Keratinocyte (primary cell): ENCODE results near the gene NIN. TPM values are rescaled to one million over a fixed set of nuclear protein-coding genes. Genes with fewer than 3 reads are reported as not detected.

Source experiments
- DNase-seq: peaks from one replicate; pipeline ENCODE4 v3.0.0-alpha.2; 2011; ENCODE audit warnings: low read depth, missing footprints, low spot score
- FAIRE-seq: peaks from 2 replicates; lab custom pipeline; 2011; peaks lifted over from hg19 to GRCh38; lab: Jason Lieb, UNC
- H2AFZ ChIP-seq: 2 replicates; pipeline ENCODE4 v1.6.0; 2012; ENCODE audit warnings: low read length, control low read depth, inconsistent platforms; ENCODE audit not compliant: control insufficient read depth
- H3K27ac ChIP-seq: 2 replicates; pipeline ENCODE4 v1.5.1; 2011; ENCODE audit warnings: low read length; ENCODE audit not compliant: control insufficient read depth, insufficient read depth
- H3K27me3 ChIP-seq: 3 replicates; pipeline ENCODE4 v1.6.0; 2011; ENCODE audit warnings: low read length; ENCODE audit not compliant: control insufficient read depth, insufficient read depth; ENCODE audit errors: extremely low read depth
- H3K36me3 ChIP-seq, 2 experiments: 2 replicates in 1 of 2; 3 replicates in 1 of 2; pipeline ENCODE4 v1.5.1; 2011; ENCODE audit warnings: low read length in 2 of 2, mild to moderate bottlenecking in 1 of 2; ENCODE audit not compliant: control insufficient read depth in 2 of 2, insufficient read depth in 2 of 2; ENCODE audit errors: extremely low read depth in 1 of 2
- H3K4me1 ChIP-seq: 3 replicates; pipeline ENCODE4 v1.5.1; 2011; ENCODE audit warnings: low read length; ENCODE audit not compliant: control insufficient read depth, insufficient read depth; ENCODE audit errors: extremely low read depth
- H3K4me2 ChIP-seq: 3 replicates; pipeline ENCODE4 v1.6.0; 2011; ENCODE audit warnings: low read depth, low read length; ENCODE audit not compliant: control insufficient read depth, insufficient read depth; ENCODE audit errors: extremely low read depth
- H3K4me3 ChIP-seq, 3 experiments: fragments of 200-600 bp in 1 of 3; sonication (generic) in 1 of 3; 2 replicates in 2 of 3; 3 replicates in 1 of 3; pipeline ENCODE4 v1.5.1; 2011 to 2016; ENCODE audit warnings: low read length in 3 of 3, mild to moderate bottlenecking in 3 of 3, control low read depth in 2 of 3, inconsistent platforms in 1 of 3, low read depth in 1 of 3, mixed read lengths in 1 of 3, mixed run types in 1 of 3, moderate library complexity in 1 of 3; ENCODE audit not compliant: control insufficient read depth in 2 of 3, insufficient read depth in 2 of 3; ENCODE audit errors: extremely low read depth in 1 of 3
- H3K79me2 ChIP-seq: 2 replicates; pipeline ENCODE4 v1.6.0; 2012; ENCODE audit warnings: low read length; ENCODE audit not compliant: control insufficient read depth, insufficient read depth
- H3K9ac ChIP-seq: 3 replicates; pipeline ENCODE4 v1.6.0; 2011; ENCODE audit warnings: low read length; ENCODE audit not compliant: control insufficient read depth, insufficient read depth; ENCODE audit errors: extremely low read depth
- H3K9me1 ChIP-seq: 3 replicates; pipeline ENCODE4 v1.6.0; 2011; ENCODE audit warnings: low read length; ENCODE audit not compliant: control insufficient read depth, insufficient read depth; ENCODE audit errors: extremely low read depth
- H3K9me3 ChIP-seq: 2 replicates; pipeline ENCODE4 v1.5.1; 2012; ENCODE audit warnings: low read depth, low read length; ENCODE audit not compliant: control insufficient read depth
- H4K20me1 ChIP-seq: 3 replicates; pipeline ENCODE4 v1.6.0; 2011; ENCODE audit warnings: low read length; ENCODE audit not compliant: control insufficient read depth, insufficient read depth; ENCODE audit errors: extremely low read depth
- EZH2 ChIP-seq: IDR thresholded peaks from one replicate; pipeline ENCODE4 v1.6.1; 2012; ENCODE audit warnings: inconsistent platforms, mild to moderate bottlenecking, low read length, moderate library complexity
- dilution Hi-C: fragments of 300-500 bp; cut with MboI; formaldehyde crosslinking; loops from one replicate; pipeline ENCODE4 v1.7.0; 2020; ENCODE audit warnings: low sequenced_read_pairs; ENCODE audit not compliant: extremely low pct_ligation_motif_present
- polyA plus RNA-seq, 5 experiments: library from polyadenylated mRNA; depleted of rRNA in 3 of 5; stranded (reverse) in 3 of 5; stranded (forward) in 1 of 5; unstranded in 1 of 5; fragments of >200 nt; gene quantifications; 1 replicate in 1 of 5; 2 replicates in 3 of 5; 3 replicates in 1 of 5; pipeline versions ENCODE4 v1.2.1 to v1.2.3, GENCODE V29; 2011 to 2012; ENCODE audit warnings: missing spikeins in 2 of 5, low read depth in 1 of 5, low replicate concordance in 1 of 5
- TF ChIP-seq, protein P1 (sequence below), 3 experiments: IDR thresholded peaks in 1 of 3; conservative IDR thresholded peaks in 1 of 3; optimal IDR thresholded peaks in 1 of 3; 2 replicates in 2 of 3; 3 replicates in 1 of 3; pipeline versions ENCODE3 to v1.5.1; 2011; ENCODE audit warnings: low read length in 3 of 3, mild to moderate bottlenecking in 3 of 3, moderate library complexity in 2 of 3, control low read depth in 1 of 3, inconsistent platforms in 1 of 3; ENCODE audit not compliant: insufficient read depth in 2 of 3; ENCODE audit errors: extremely low read depth in 1 of 3

Gene NIN
- polyA plus RNA-seq, 1 donor (not counting 4 experiments of a cell fraction or from before 2014, with no cell fraction given) = 15.2 TPM

DNA sequence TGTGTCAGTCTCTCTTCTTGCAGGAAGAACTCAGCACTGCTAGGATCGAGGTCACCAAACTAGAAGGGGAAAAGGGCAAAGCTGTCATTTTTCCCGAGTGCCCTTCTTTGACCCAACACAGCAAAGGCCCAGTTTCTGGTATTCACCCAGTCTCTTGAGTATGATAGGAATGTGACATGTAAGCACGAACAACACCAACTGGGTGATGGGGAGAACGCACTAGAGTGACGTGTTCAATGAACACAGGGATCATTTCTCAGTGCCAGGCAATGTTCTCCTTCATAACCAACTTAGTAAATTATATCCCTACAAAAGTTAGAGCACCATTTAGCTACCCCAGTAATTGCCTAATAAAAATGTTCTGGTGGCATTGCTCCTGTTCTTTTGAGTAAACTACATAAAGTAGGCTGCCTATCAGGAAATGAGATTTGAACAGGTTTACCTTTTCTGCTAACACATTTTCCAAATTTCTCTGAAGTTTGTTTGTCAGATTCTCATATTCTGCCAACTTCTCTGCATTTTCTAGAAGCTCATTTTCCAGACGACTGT is 64.5 kb downstream of the NIN start:
- H3K27me3 ChIP-seq = no peaks in the 10 kb centered on the region
- H4K20me1 ChIP-seq = no peaks in the 10 kb centered on the region
- no peaks in the 10 kb centered on the region for H3K9me1 ChIP-seq
- H3K79me2 ChIP-seq = no peaks in the 10 kb centered on the region
- H2AFZ ChIP-seq = no peak overlapping the region
- DNase-seq (no peak), FAIRE-seq (peak; percentile 29)
- peaks cover 20 to 23% of the 10 kb centered on the region in 2 experiments for H3K36me3 ChIP-seq
- no peaks in the 10 kb centered on the region for H3K4me1 ChIP-seq
- no peak overlapping the region for H3K4me3 ChIP-seq
- no peak overlapping the region for H3K4me2 ChIP-seq
- dilution Hi-C loops = no loop called here
- no peaks in the 10 kb centered on the region for H3K9me3 ChIP-seq
- TF ChIP-seq, protein P1, sequence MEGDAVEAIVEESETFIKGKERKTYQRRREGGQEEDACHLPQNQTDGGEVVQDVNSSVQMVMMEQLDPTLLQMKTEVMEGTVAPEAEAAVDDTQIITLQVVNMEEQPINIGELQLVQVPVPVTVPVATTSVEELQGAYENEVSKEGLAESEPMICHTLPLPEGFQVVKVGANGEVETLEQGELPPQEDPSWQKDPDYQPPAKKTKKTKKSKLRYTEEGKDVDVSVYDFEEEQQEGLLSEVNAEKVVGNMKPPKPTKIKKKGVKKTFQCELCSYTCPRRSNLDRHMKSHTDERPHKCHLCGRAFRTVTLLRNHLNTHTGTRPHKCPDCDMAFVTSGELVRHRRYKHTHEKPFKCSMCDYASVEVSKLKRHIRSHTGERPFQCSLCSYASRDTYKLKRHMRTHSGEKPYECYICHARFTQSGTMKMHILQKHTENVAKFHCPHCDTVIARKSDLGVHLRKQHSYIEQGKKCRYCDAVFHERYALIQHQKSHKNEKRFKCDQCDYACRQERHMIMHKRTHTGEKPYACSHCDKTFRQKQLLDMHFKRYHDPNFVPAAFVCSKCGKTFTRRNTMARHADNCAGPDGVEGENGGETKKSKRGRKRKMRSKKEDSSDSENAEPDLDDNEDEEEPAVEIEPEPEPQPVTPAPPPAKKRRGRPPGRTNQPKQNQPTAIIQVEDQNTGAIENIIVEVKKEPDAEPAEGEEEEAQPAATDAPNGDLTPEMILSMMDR (optimal IDR thresholded peaks at IDR 0.05 in 1 of 3, IDR thresholded peaks at IDR 0.05 in 1 of 3, conservative IDR thresholded peaks at IDR 0.05 in 1 of 3; ENCODE audit: extremely low read depth in 1 of 3, insufficient read depth in 2 of 3, low read length in 3 of 3) = no peak
- TF ChIP-seq EZH2 = no peak
- no peak overlapping the region for H3K27ac ChIP-seq
- no peak overlapping the region for H3K9ac ChIP-seq

DNA sequence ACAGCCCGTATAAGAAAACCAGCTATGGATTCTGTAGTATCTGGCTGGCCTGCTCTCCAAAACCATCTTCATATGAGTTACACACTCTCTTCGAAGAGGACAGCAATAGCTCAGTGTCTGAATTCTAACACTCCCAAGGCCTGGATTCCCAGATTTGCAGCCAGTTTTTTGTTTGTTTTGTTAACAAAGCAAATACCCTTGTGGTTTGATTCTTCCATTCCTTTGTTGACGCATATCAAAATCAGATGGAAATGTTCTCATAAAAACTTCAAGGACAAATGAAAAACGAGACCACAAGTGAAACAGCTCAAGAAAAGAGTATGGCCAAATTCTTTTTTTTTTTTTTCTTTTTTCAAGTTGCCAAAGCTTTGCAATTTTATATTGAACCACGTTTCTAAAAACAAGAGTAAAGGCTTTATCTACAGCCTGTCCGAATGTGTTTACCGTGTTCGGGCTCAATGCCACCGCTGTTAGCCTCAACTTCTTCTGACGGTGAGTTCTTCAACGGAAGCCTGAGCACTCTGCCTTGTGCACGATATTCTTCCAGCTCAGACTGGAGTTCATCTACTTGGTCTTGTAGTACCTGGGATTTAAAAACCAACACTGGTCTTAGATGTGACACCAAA is 67.5 kb downstream of the NIN start:
- Histone ChIP-seq H3K4me1 (no peaks in the 10 kb centered on the region), H3K36me3 (peaks cover 17 to 23% of the 10 kb centered on the region in 2 experiments), H3K4me2 (no peak overlapping the region), H2AFZ (no peak overlapping the region), H3K79me2 (no peaks in the 10 kb centered on the region), H3K27me3 (no peaks in the 10 kb centered on the region), H3K27ac (no peak overlapping the region), H3K9me3 (no peaks in the 10 kb centered on the region), H4K20me1 (no peaks in the 10 kb centered on the region), H3K9me1 (no peaks in the 10 kb centered on the region), H3K9ac (no peak overlapping the region), H3K4me3 (no peak overlapping the region)
- DNase-seq = no peak
- TF ChIP-seq, protein P1 (optimal IDR thresholded peaks at IDR 0.05 in 1 of 3, IDR thresholded peaks at IDR 0.05 in 1 of 3, conservative IDR thresholded peaks at IDR 0.05 in 1 of 3; ENCODE audit: extremely low read depth in 1 of 3, insufficient read depth in 2 of 3, low read length in 3 of 3) = no peak
- no peak for TF ChIP-seq EZH2
- dilution Hi-C loops = no loop called here
- FAIRE-seq = no peak
